ENCODE measurements around the gene RTTN. TPM values are rescaled to one million over a fixed set of nuclear protein-coding genes. Genes with fewer than 3 reads are reported as not detected.
A peak's percentile ranks its signal among the peaks of the same experiment; 100 is the strongest.

The RTTN gene
- total and polyA plus RNA-seq, 10 of the 15 experiments (the other 5 are each of a cell fraction or from before 2014, with no cell fraction given): 9.4 to 36.6 (median 15.7) TPM

DNA sequence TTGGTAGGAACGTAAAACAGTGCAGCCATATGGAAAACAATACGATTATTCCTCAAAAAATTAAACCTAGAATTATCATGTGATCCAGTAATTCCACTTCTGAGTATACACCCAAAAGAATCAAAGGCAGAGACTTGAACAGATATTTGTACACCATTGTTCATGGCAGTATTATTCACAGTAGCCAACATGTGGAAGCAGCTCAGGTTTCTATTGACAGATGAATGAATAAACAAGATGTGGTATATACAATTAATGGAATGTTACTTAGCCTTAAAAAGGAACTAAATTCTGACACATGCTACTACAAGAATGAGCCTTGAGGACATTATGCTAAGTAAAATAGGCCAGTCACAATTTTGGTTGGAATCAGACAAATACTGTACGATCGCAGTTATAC lies 14.2 kb upstream of the RTTN start:
- Histone ChIP-seq H3K4me2 (ENCODE audit: control insufficient read depth, insufficient read depth) (no peak overlapping the region), H2AFZ (ENCODE audit: control insufficient read depth, low read depth, low read length) (no peak overlapping the region), H3K9me3 (replicated peaks; ENCODE audit: control insufficient read depth, insufficient read depth, low read length) (no peaks in the 10 kb centered on the region), H3K4me3 (no peak overlapping the region), H3K79me2 (ENCODE audit: control insufficient read depth, insufficient read depth, low read length) (no peaks in the 10 kb centered on the region), H3K4me1 (ENCODE audit: control insufficient read depth, insufficient read depth, low read length) (no peaks in the 10 kb centered on the region), H4K20me1 (ENCODE audit: control insufficient read depth, insufficient read depth) (no peaks in the 10 kb centered on the region), H3K27me3 (replicated peaks in 1 of 2; ENCODE audit: control insufficient read depth in 2 of 2, insufficient read depth in 2 of 2, low read length in 1 of 2) (no peaks in the 10 kb centered on the region; a peak in 2 of 4 replicates), H3K27ac (ENCODE audit: control insufficient read depth, insufficient read depth) (no peak overlapping the region), H3K9ac (ENCODE audit: control insufficient read depth, insufficient read depth, low read length) (no peak overlapping the region), H3K36me3 (ENCODE audit: control insufficient read depth in 2 of 2, insufficient read depth in 2 of 2, low read length in 1 of 2) (no peaks in the 10 kb centered on the region)
- in situ Hi-C loops (cut with MboI): no loop called here
- no peak for ATAC-seq
- RAD21 ChIA-PET (ENCODE audit: unreplicated experiment): no interaction called here
- SMC1A ChIA-PET (ENCODE audit: uncharacterized antibody, unreplicated experiment): no interaction called here
- POLR2A ChIA-PET: no interaction called here
- WGBS (ENCODE audit: insufficient coverage, insufficient replicate concordance, low lambda C conversion rate, missing lambda C conversion rate): 85% methylated on average over 4 of the region's 4 CpGs
- no peak for TF ChIP-seq NFYB (IDR thresholded peaks at IDR 0.05; ENCODE audit: insufficient read depth, low read depth, low read length)
- no peak for TF ChIP-seq CBFB (IDR thresholded peaks at IDR 0.05; ENCODE audit: low read depth)
- TF ChIP-seq FOS (IDR thresholded peaks at IDR 0.05; ENCODE audit: borderline replicate concordance, extremely low read depth, insufficient read length): no peak
- no peak for TF ChIP-seq DPF2 (IDR thresholded peaks at IDR 0.05)
- TF ChIP-seq NRF1 (conservative IDR thresholded peaks at IDR 0.05; ENCODE audit: low read depth, low read length): no peak
- no peak for TF ChIP-seq GATAD2B (conservative IDR thresholded peaks at IDR 0.05; ENCODE audit: low read depth)
- TF ChIP-seq, protein P1, sequence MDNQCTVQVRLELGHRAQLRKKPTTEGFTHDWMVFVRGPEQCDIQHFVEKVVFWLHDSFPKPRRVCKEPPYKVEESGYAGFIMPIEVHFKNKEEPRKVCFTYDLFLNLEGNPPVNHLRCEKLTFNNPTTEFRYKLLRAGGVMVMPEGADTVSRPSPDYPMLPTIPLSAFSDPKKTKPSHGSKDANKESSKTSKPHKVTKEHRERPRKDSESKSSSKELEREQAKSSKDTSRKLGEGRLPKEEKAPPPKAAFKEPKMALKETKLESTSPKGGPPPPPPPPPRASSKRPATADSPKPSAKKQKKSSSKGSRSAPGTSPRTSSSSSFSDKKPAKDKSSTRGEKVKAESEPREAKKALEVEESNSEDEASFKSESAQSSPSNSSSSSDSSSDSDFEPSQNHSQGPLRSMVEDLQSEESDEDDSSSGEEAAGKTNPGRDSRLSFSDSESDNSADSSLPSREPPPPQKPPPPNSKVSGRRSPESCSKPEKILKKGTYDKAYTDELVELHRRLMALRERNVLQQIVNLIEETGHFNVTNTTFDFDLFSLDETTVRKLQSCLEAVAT (IDR thresholded peaks at IDR 0.05): no peak
- no peak for TF ChIP-seq TCF12 (IDR thresholded peaks at IDR 0.05; ENCODE audit: low read depth, low read length)
- no peak for TF ChIP-seq RB1 (IDR thresholded peaks at IDR 0.05; ENCODE audit: borderline replicate concordance)
- TF ChIP-seq HDGF (IDR thresholded peaks at IDR 0.05): no peak
- no peak for TF ChIP-seq PAX8 (IDR thresholded peaks at IDR 0.05)
- TF ChIP-seq MTA3 (IDR thresholded peaks at IDR 0.05; ENCODE audit: borderline replicate concordance, low read length): no peak
- no peak for TF ChIP-seq ZNF274 (IDR thresholded peaks at IDR 0.05; ENCODE audit: insufficient read depth, insufficient read length)
- TF ChIP-seq MEF2B (IDR thresholded peaks at IDR 0.05; ENCODE audit: partially characterized antibody, poor library complexity, severe bottlenecking): no peak
- no peak for TF ChIP-seq NBN (IDR thresholded peaks at IDR 0.05)
- TF ChIP-seq LARP7 (IDR thresholded peaks at IDR 0.05): no peak
- TF ChIP-seq, protein P2, sequence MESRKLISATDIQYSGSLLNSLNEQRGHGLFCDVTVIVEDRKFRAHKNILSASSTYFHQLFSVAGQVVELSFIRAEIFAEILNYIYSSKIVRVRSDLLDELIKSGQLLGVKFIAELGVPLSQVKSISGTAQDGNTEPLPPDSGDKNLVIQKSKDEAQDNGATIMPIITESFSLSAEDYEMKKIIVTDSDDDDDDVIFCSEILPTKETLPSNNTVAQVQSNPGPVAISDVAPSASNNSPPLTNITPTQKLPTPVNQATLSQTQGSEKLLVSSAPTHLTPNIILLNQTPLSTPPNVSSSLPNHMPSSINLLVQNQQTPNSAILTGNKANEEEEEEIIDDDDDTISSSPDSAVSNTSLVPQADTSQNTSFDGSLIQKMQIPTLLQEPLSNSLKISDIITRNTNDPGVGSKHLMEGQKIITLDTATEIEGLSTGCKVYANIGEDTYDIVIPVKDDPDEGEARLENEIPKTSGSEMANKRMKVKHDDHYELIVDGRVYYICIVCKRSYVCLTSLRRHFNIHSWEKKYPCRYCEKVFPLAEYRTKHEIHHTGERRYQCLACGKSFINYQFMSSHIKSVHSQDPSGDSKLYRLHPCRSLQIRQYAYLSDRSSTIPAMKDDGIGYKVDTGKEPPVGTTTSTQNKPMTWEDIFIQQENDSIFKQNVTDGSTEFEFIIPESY (IDR thresholded peaks at IDR 0.05): no peak
- TF ChIP-seq BACH1 (IDR thresholded peaks at IDR 0.05; ENCODE audit: borderline replicate concordance): no peak
- intact Hi-C loops (cut with micrococcal nuclease; ENCODE audit: unreplicated experiment): no loop called here
- CTCF ChIA-PET: no interaction called here
- DNase-seq (ENCODE audit: low read depth, low spot score): no peak
- BruUV-seq (replicated peaks): no TSS peak
- FAIRE-seq: peak; percentile 47
